Uterus (tissue), 2 donors: ENCODE results near the gene CTSC.

Experiments
- POLR2A ChIP-seq, 2 donors: fragments of 450-650 bp; IDR thresholded peaks; one replicate each; pipeline ENCODE4 v1.6.1; 2016; ENCODE audit warnings: antibody characterized with exemption in 2 of 2, mild to moderate bottlenecking in 1 of 2, moderate library complexity in 1 of 2
- TF ChIP-seq, protein P1 (sequence below), 4 experiments: fragments of 200-600 bp in 2 of 4; fragments of 450-650 bp in 2 of 4; sonication (generic) in 2 of 4; IDR thresholded peaks; one replicate each; pipeline ENCODE4 v1.5.1; 2016 to 2019; ENCODE audit warnings: antibody characterized with exemption in 4 of 4, mild to moderate bottlenecking in 2 of 4, moderate library complexity in 1 of 4

DNA sequence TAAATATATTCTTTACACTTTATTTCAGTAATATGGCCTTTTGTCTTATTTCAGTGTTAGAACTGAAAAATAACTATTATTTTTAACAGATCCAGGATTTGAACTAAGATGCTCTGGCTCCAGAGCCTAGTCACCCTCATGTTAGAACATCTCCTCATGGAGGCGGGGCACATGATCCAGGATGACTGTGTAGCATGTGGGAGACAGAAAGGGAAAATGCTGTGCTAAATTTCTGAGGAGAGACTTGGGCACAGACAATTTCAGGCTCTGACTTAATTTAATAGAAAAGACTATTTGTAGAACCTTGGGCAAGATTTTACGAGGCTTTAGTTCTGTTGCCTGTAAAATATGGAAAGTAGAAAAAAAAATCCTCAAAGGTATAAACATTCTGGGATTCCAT lies 24.1 kb downstream of the CTSC start:
- TF ChIP-seq, protein P1, sequence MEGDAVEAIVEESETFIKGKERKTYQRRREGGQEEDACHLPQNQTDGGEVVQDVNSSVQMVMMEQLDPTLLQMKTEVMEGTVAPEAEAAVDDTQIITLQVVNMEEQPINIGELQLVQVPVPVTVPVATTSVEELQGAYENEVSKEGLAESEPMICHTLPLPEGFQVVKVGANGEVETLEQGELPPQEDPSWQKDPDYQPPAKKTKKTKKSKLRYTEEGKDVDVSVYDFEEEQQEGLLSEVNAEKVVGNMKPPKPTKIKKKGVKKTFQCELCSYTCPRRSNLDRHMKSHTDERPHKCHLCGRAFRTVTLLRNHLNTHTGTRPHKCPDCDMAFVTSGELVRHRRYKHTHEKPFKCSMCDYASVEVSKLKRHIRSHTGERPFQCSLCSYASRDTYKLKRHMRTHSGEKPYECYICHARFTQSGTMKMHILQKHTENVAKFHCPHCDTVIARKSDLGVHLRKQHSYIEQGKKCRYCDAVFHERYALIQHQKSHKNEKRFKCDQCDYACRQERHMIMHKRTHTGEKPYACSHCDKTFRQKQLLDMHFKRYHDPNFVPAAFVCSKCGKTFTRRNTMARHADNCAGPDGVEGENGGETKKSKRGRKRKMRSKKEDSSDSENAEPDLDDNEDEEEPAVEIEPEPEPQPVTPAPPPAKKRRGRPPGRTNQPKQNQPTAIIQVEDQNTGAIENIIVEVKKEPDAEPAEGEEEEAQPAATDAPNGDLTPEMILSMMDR (IDR thresholded peaks at IDR 0.05): no peak
- no peak for TF ChIP-seq POLR2A (IDR thresholded peaks at IDR 0.05)
